Measurements from ENCODE around the gene TMEM238L.
"Not testable (repeated sequence)": the region's sequence is repeated elsewhere in the genome, so short reads cannot be mapped to it uniquely, and the experiment has no call there.

TMEM238L gene

GRCh38 chr17:10803830-10804475 lies at the start of gene TMEM238L:
TMEM238L (minus strand) TSS chr17:10804099; CDS start chr17:10803963, 136 bp downstream.
- DNase-seq, result peak; percentile 33

- DNase-seq, result not testable (repeated sequence)
Observed at GRCh38 chr17:10846636-10847035, 42.7 kb upstream of the TMEM238L start.

- no peak for DNase-seq
Observed at GRCh38 chr17:10845388-10845751, 41.5 kb upstream of the TMEM238L start.

- no peak for DNase-seq
Observed at GRCh38 chr17:10844621-10845387, 40.9 kb upstream of the TMEM238L start.

GRCh38 chr17:10843811-10844210 lies 39.9 kb upstream of the TMEM238L start:
- no peak for DNase-seq

GRCh38 chr17:10842658-10843057 lies 38.8 kb upstream of the TMEM238L start:
- no peak for DNase-seq

- no peak for DNase-seq
Observed at GRCh38 chr17:10838682-10839081, 34.8 kb upstream of the TMEM238L start.

GRCh38 chr17:10837921-10838320 lies 34.0 kb upstream of the TMEM238L start, which contains the start of gene PIRT:
PIRT (minus strand) TSS chr17:10838087; CDS start chr17:10825645, 12,442 bp downstream.
- no peak for DNase-seq

- no peak for DNase-seq
Observed at GRCh38 chr17:10836966-10837590, 33.2 kb upstream of the TMEM238L start.

GRCh38 chr17:10836145-10836544 lies 32.2 kb upstream of the TMEM238L start:
- DNase-seq, result no peak

GRCh38 chr17:10831696-10832095 lies 27.8 kb upstream of the TMEM238L start:
- no peak for DNase-seq

GRCh38 chr17:10827898-10828552 lies 24.1 kb upstream of the TMEM238L start:
- no peak for DNase-seq

- DNase-seq, result no peak
Observed at GRCh38 chr17:10824874-10825273, 21.0 kb upstream of the TMEM238L start.

- no peak for DNase-seq
Observed at GRCh38 chr17:10821770-10822169, 17.9 kb upstream of the TMEM238L start.

GRCh38 chr17:10821054-10821453 lies 17.2 kb upstream of the TMEM238L start:
- DNase-seq, result no peak

- no peak for DNase-seq
Observed at GRCh38 chr17:10815319-10815718, 11.4 kb upstream of the TMEM238L start.

- DNase-seq, result no peak
Observed at GRCh38 chr17:10814075-10814474, 10.2 kb upstream of the TMEM238L start.

- no peak for DNase-seq
Observed at GRCh38 chr17:10812674-10813073, 8.8 kb upstream of the TMEM238L start.

- no peak for DNase-seq
Observed at GRCh38 chr17:10809605-10810004, 5.7 kb upstream of the TMEM238L start.

GRCh38 chr17:10807704-10808128 lies 3.8 kb upstream of the TMEM238L start:
- no peak for DNase-seq

GRCh38 chr17:10806545-10807262 lies 2.8 kb upstream of the TMEM238L start:
- DNase-seq, result no peak

GRCh38 chr17:10805911-10806310 lies 2.0 kb upstream of the TMEM238L start:
- no peak for DNase-seq

- no peak for DNase-seq
Observed at GRCh38 chr17:10804546-10804945, 647 bp upstream of the TMEM238L start.

Data from NCI-H524 treated with DMSO at 0.1 percent for 48 hours (cell line).